IgD-negative memory B cell (primary cell): ENCODE measurements around the gene GOLGA8H. TPM values are rescaled to one million over a fixed set of nuclear protein-coding genes. Genes with fewer than 3 reads are reported as not detected.
"Not testable (repeated sequence)": the region's sequence is repeated elsewhere in the genome, so short reads cannot be mapped to it uniquely, and the experiment has no call there.

Source experiments
- H3K27ac Mint-ChIP-seq, 3 donors: one replicate each; pipeline ENCODE4 v1.8.0; 2020 to 2022; ENCODE audit warnings: mild to moderate bottlenecking in 3 of 3, mixed read lengths in 3 of 3, moderate library complexity in 1 of 3
- H3K27me3 Mint-ChIP-seq: one replicate; pipeline ENCODE4 v1.8.0; 2021; ENCODE audit warnings: mixed read lengths
- H3K36me3 Mint-ChIP-seq: one replicate; pipeline ENCODE4 v1.8.0; 2020; ENCODE audit warnings: mild to moderate bottlenecking, mixed read lengths
- H3K4me1 Mint-ChIP-seq, 3 donors: one replicate each; pipeline ENCODE4 v1.8.0; 2020 to 2022; ENCODE audit warnings: mixed read lengths in 3 of 3, mild to moderate bottlenecking in 1 of 3
- H3K4me3 Mint-ChIP-seq, 4 donors: one replicate each; pipeline ENCODE4 v1.8.0; 2020 to 2022; ENCODE audit warnings: mild to moderate bottlenecking in 4 of 4, mixed read lengths in 4 of 4, moderate library complexity in 3 of 4
- H3K9me3 Mint-ChIP-seq, 3 donors: one replicate each; pipeline ENCODE4 v1.8.0; 2020 to 2021; ENCODE audit warnings: mixed read lengths in 3 of 3, mild to moderate bottlenecking in 1 of 3
- polyA plus RNA-seq: library from polyadenylated mRNA; unstranded; fragments of 300-500 nt; fragmentation: Illumina TruSeq; gene quantifications from one replicate; pipeline ENCODE4 v1.2.3, GENCODE V29; 2021

Gene GOLGA8H
- polyA plus RNA-seq: not detected

- H3K9me3 Mint-ChIP-seq, H3K36me3 Mint-ChIP-seq, H3K27me3 Mint-ChIP-seq, H3K4me3 Mint-ChIP-seq, H3K4me1 Mint-ChIP-seq, H3K27ac Mint-ChIP-seq: not testable (repeated sequence)
These were observed at the start of gene GOLGA8H for GRCh38 chr15:30603796-30604195. GOLGA8H (plus strand) TSS chr15:30604028; CDS start chr15:30604126, 98 bp downstream.

DNA sequence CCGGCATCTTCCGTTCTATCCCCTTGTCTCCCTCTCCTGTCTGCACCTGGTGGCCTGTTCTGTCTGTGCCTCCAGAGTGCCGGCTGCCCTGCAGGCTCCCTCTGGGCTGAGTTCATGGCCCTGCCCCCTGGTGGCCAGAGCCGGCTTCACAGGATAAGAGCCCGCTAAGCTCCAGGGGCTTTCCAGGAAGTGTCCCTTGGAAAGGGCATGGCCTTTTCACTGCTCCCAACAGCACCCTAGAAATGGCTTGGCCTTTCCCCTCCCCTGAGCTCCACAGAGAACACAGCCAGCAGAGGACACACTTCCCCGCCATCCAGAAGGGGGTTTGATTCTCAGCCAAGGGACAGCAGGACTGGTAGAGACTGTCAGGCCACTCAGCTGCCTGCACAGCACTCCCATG is 36.9 kb upstream of the GOLGA8H start:
- H3K9me3 Mint-ChIP-seq, H3K27ac Mint-ChIP-seq, H3K27me3 Mint-ChIP-seq, H3K4me1 Mint-ChIP-seq, H3K36me3 Mint-ChIP-seq, H3K4me3 Mint-ChIP-seq: not testable (repeated sequence)

- not testable (repeated sequence) for H3K27ac Mint-ChIP-seq, H3K4me1 Mint-ChIP-seq, H3K36me3 Mint-ChIP-seq, H3K4me3 Mint-ChIP-seq, H3K9me3 Mint-ChIP-seq, H3K27me3 Mint-ChIP-seq
These were observed 30.8 kb upstream of the GOLGA8H start for GRCh38 chr15:30573012-30573491.

GRCh38 chr15:30579394-30579970 is 24.3 kb upstream of the GOLGA8H start:
- H3K27ac Mint-ChIP-seq, H3K36me3 Mint-ChIP-seq, H3K27me3 Mint-ChIP-seq, H3K4me1 Mint-ChIP-seq, H3K4me3 Mint-ChIP-seq, H3K9me3 Mint-ChIP-seq: not testable (repeated sequence)

DNA sequence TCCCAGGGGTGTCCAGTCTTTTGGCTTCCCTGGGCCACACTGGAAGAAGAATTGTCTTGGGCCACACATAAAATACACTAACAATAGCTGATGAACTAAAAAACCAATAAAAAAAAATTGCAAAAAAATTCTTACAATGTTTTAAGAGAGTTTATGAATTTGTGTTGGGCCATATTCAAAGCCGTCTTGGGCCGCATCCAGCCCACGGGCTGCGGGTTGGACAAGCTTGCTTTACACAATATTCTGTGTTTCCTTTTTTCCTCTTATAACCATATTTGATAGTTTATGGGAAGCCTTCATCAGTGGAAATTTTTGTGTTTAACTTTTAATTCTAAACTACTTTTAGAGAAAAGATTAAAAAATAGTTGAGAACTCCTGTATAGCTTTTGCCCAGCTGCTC is 23.1 kb upstream of the GOLGA8H start:
- H3K27ac Mint-ChIP-seq, H3K36me3 Mint-ChIP-seq, H3K4me3 Mint-ChIP-seq, H3K27me3 Mint-ChIP-seq, H3K9me3 Mint-ChIP-seq, H3K4me1 Mint-ChIP-seq: not testable (repeated sequence)

GRCh38 chr15:30598953-30599352 is 4.9 kb upstream of the GOLGA8H start:
- not testable (repeated sequence) for H3K4me3 Mint-ChIP-seq, H3K27ac Mint-ChIP-seq, H3K27me3 Mint-ChIP-seq, H3K9me3 Mint-ChIP-seq, H3K36me3 Mint-ChIP-seq, H3K4me1 Mint-ChIP-seq

GRCh38 chr15:30612271-30612670 is 8.4 kb downstream of the GOLGA8H start:
- not testable (repeated sequence) for H3K4me1 Mint-ChIP-seq, H3K36me3 Mint-ChIP-seq, H3K4me3 Mint-ChIP-seq, H3K27me3 Mint-ChIP-seq, H3K9me3 Mint-ChIP-seq, H3K27ac Mint-ChIP-seq

DNA sequence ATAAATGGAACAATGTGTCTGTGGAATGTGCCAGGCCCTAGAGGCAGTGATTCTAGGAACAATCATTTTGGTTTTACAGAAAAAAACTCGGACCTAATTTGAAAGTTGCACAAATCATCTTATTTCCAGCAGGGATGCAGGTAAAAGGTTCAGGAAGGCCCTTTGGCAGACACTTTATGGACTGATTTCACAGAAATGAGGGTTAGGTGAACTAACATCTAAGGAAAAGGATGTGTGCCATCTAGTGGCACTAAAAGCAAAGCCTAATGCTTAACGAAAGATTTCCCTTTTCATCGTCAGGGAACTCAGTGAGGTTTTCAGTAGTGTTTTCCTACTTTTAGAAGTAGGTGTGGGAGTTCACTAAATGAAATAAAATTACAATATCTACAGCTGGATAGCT is 17.5 kb downstream of the GOLGA8H start:
- not testable (repeated sequence) for H3K4me3 Mint-ChIP-seq, H3K9me3 Mint-ChIP-seq, H3K27me3 Mint-ChIP-seq, H3K27ac Mint-ChIP-seq, H3K36me3 Mint-ChIP-seq
- H3K4me1 Mint-ChIP-seq: peaks cover 4 to 15% (median 4%) of the 10 kb centered on the region in 3 donors

- peak within 1 kb of the TSS; percentile 97 to 98 (median 98) for H3K27ac Mint-ChIP-seq
- H3K36me3 Mint-ChIP-seq, H3K9me3 Mint-ChIP-seq, H3K27me3 Mint-ChIP-seq: not testable (repeated sequence)
- peak within 1 kb of the TSS; percentile 95 to 98 (median 98) for H3K4me3 Mint-ChIP-seq
- peaks cover 7 to 23% (median 12%) of the 10 kb centered on the region in 3 donors for H3K4me1 Mint-ChIP-seq
These were observed 21.8 kb downstream of the GOLGA8H start, which contains the start of gene ARHGAP11B for GRCh38 chr15:30625436-30626193. ARHGAP11B (plus strand) TSS chr15:30626128.

GRCh38 chr15:30626194-30626565 is 22.4 kb downstream of the GOLGA8H start:
- not testable (repeated sequence) for H3K36me3 Mint-ChIP-seq, H3K9me3 Mint-ChIP-seq, H3K27me3 Mint-ChIP-seq
- Mint-ChIP-seq H3K4me1 (peaks cover 7 to 23% (median 12%) of the 10 kb centered on the region in 3 donors), H3K27ac (peak overlapping the region; percentile 97 to 98 (median 98)), H3K4me3 (peak overlapping the region; percentile 95 to 98 (median 98))

DNA sequence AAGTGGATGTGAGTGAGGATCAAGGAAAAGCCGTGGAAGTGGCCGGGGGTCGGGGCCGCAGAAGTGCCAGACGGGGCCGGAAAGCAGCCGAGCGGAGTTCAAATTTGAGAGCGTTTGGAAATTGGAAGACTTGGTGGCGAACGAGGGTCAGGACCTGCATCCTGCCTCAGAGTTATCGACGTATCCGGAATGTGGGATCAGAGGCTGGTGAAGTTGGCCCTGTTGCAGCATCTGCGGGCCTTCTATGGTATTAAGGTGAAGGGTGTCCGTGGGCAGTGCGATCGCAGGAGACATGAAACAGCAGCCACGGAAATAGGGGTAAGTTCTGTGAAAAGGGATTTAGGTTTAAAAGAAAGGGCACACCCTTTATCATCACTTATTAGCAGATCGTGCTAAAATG is 22.8 kb downstream of the GOLGA8H start:
- not testable (repeated sequence) for H3K27me3 Mint-ChIP-seq, H3K9me3 Mint-ChIP-seq, H3K36me3 Mint-ChIP-seq
- Mint-ChIP-seq H3K27ac (peak overlapping the region; percentile 97 to 98 (median 98)), H3K4me3 (peak overlapping the region; percentile 95 to 98 (median 98)), H3K4me1 (peaks cover 7 to 23% (median 12%) of the 10 kb centered on the region in 3 donors)

GRCh38 chr15:30650012-30650929 is 46.4 kb downstream of the GOLGA8H start:
- Mint-ChIP-seq H3K27ac (peak overlapping the region in 2 of 3 donors; percentile 10 to 42), H3K9me3 (peaks cover 0 to 4% (median 3%) of the 10 kb centered on the region in 3 donors), H3K36me3 (peaks cover 4% of the 10 kb centered on the region), H3K4me3 (peak overlapping the region in 3 of 4 donors; percentile 35 to 58 (median 39)), H3K4me1 (peaks cover 11 to 21% (median 12%) of the 10 kb centered on the region in 3 donors), H3K27me3 (no peaks in the 10 kb centered on the region)

DNA sequence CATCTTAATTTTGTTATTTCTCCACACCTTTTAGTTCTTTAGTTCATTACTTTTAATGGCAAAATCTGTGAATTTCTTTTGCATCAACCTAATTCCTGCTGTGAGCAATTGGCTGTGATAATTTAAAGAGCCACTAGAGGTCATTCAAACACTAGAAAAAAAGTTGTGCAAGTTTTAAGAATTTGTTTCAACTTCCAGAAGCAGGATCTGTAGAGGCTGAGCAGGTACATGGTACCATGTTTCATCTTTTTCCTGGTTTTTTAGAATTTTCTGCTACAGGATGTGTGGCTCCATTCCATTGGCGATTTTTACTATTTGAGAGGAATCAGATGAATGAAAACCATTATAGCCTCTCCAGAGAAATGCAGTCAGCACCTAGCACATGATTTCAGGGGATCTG is 57.3 kb downstream of the GOLGA8H start:
- H3K4me3 Mint-ChIP-seq, H3K27me3 Mint-ChIP-seq, H3K36me3 Mint-ChIP-seq: not testable (repeated sequence)

More for the DNA sequence above, 57.3 kb downstream of the GOLGA8H start:
- H3K4me1 Mint-ChIP-seq, H3K27ac Mint-ChIP-seq, H3K9me3 Mint-ChIP-seq: not testable (repeated sequence)
